Stimulated activated naive CD8-positive, alpha-beta T cell treated with anti-CD3 and anti-CD28 coated beads, Interleukin-15, Interleukin-2, amounts not matched to agents 100 U/mL and 50 U/mL, for 24 hours (primary cell): ENCODE measurements around the gene CCL7.

ENCODE experiments used
- ATAC-seq: fragments of 150-1000 bp; cut with Tn5 transposase; one replicate; pipeline ENCODE4 v1.10.0; 2021
- DNase-seq: peaks from one replicate; pipeline ENCODE4 v3.0.0; 2021

The CCL7 gene

GRCh38 chr17:34246881-34247280, 23.1 kb upstream of the CCL7 start:
- no peak for ATAC-seq
- DNase-seq = no peak

- ATAC-seq = no peak
- no peak for DNase-seq
These were observed 21.5 kb upstream of the CCL7 start for GRCh38 chr17:34248511-34249024.

GRCh38 chr17:34249061-34249460, 21.0 kb upstream of the CCL7 start:
- ATAC-seq (no peak), DNase-seq (no peak)

GRCh38 chr17:34249478-34249877, 20.5 kb upstream of the CCL7 start:
- no peak for DNase-seq
- no peak for ATAC-seq

GRCh38 chr17:34251186-34251585, 18.8 kb upstream of the CCL7 start:
- ATAC-seq (no peak), DNase-seq (no peak)

GRCh38 chr17:34252095-34252443, 18.0 kb upstream of the CCL7 start:
- no peak for ATAC-seq
- no peak for DNase-seq

GRCh38 chr17:34252444-34253138, 17.4 kb upstream of the CCL7 start:
- DNase-seq (no peak), ATAC-seq (no peak)

- DNase-seq (no peak), ATAC-seq (no peak)
These were observed 16.9 kb upstream of the CCL7 start for GRCh38 chr17:34253139-34253525.

- ATAC-seq = no peak
- no peak for DNase-seq
These were observed 15.9 kb upstream of the CCL7 start for GRCh38 chr17:34254146-34254545.

- no peak for DNase-seq
These were observed 15.2 kb upstream of the CCL7 start, which contains the start of gene CCL2 for GRCh38 chr17:34254651-34255380. Gene CCL2, plus strand, starts transcription at chr17:34255285. Its CDS starts 65 bp downstream, at chr17:34255350.

GRCh38 chr17:34255381-34255732, 14.7 kb upstream of the CCL7 start:
- DNase-seq = no peak
- no peak for ATAC-seq

More at GRCh38 chr17:34254651-34255380, 15.2 kb upstream of the CCL7 start, which contains the start of gene CCL2:
- ATAC-seq = no peak

GRCh38 chr17:34255841-34256240, 14.2 kb upstream of the CCL7 start:
- DNase-seq (no peak), ATAC-seq (no peak)

- no peak for ATAC-seq
- DNase-seq = no peak
These were observed 12.6 kb upstream of the CCL7 start for GRCh38 chr17:34257299-34257985.

GRCh38 chr17:34257986-34258326, 12.1 kb upstream of the CCL7 start:
- no peak for ATAC-seq
- DNase-seq = no peak

- ATAC-seq (no peak), DNase-seq (no peak)
These were observed 10.9 kb upstream of the CCL7 start for GRCh38 chr17:34259146-34259545.

GRCh38 chr17:34260861-34261260, 9.2 kb upstream of the CCL7 start:
- ATAC-seq = no peak
- no peak for DNase-seq

GRCh38 chr17:34261568-34262337, 8.3 kb upstream of the CCL7 start:
- DNase-seq (no peak), ATAC-seq (no peak)

- DNase-seq (no peak), ATAC-seq (no peak)
These were observed 4.3 kb upstream of the CCL7 start for GRCh38 chr17:34265711-34266110.

- DNase-seq (no peak), ATAC-seq (no peak)
These were observed 5.9 kb downstream of the CCL7 start for GRCh38 chr17:34275881-34276280.

- ATAC-seq (no peak), DNase-seq (no peak)
These were observed 6.8 kb downstream of the CCL7 start for GRCh38 chr17:34276826-34277225.

GRCh38 chr17:34283571-34283970, 13.6 kb downstream of the CCL7 start:
- ATAC-seq (no peak), DNase-seq (no peak)

- DNase-seq = no peak
- ATAC-seq = no peak
These were observed 15.3 kb downstream of the CCL7 start, which contains the start of gene CCL11 for GRCh38 chr17:34285286-34285792. Gene CCL11, plus strand, starts transcription at chr17:34285742. Its CDS starts 67 bp downstream, at chr17:34285809.
